AG10803 (cell line): ENCODE results near the gene BAIAP2.

Experiments used
- DNase-seq: peaks from one replicate; pipeline ENCODE4 v3.0.0; 2010; ENCODE audit warnings: low read depth
- H3K4me3 ChIP-seq: 2 replicates; pipeline ENCODE4 v1.5.1; 2011; ENCODE audit warnings: mild to moderate bottlenecking, low read length, control low read depth
- TF ChIP-seq, protein P1 (sequence below): conservative IDR thresholded peaks from 2 replicates; pipeline ENCODE4 v1.5.1; 2011; ENCODE audit warnings: mild to moderate bottlenecking, low read length, control low read depth, inconsistent platforms

The BAIAP2 gene

DNA sequence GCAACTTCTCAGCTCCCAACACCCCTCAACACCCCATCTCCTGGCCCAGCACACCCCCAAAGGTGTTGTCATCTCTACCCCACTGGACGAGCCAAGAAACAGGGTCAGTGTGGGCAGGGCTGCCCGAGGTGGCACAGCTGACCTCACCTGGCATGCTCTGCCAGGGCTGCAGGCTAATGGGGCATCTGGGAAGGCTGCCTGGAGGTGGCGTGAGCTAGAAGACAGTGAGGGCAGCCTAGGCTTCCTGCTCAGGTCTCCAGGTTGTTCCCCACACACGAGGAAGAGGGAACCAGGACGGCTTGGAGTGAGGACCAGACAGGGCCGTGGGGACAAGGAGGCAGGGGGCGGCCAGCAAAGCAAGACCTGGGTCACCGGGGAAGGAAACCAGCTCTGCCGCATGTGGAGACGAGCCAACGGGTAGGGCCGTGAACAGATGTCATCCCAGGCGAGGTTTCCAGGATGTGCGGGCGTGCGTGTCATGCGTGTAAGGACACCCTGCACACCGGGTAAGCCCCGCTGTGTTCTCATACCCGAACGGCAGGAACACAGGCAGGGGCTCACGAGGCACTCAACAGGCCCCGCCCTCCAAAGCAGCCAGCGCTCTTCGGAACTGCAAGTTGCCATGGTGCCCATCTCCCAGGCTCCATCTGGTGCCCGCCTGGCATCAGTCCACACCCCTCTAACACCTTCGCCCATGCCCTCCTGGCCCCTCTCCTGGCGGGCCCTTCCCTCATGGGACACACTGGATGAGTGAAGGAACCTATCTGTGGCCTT, 100.7 kb downstream of the BAIAP2 start:
- no peak for DNase-seq
- TF ChIP-seq, protein P1, sequence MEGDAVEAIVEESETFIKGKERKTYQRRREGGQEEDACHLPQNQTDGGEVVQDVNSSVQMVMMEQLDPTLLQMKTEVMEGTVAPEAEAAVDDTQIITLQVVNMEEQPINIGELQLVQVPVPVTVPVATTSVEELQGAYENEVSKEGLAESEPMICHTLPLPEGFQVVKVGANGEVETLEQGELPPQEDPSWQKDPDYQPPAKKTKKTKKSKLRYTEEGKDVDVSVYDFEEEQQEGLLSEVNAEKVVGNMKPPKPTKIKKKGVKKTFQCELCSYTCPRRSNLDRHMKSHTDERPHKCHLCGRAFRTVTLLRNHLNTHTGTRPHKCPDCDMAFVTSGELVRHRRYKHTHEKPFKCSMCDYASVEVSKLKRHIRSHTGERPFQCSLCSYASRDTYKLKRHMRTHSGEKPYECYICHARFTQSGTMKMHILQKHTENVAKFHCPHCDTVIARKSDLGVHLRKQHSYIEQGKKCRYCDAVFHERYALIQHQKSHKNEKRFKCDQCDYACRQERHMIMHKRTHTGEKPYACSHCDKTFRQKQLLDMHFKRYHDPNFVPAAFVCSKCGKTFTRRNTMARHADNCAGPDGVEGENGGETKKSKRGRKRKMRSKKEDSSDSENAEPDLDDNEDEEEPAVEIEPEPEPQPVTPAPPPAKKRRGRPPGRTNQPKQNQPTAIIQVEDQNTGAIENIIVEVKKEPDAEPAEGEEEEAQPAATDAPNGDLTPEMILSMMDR = no peak
- H3K4me3 ChIP-seq = no peak overlapping the region

DNA sequence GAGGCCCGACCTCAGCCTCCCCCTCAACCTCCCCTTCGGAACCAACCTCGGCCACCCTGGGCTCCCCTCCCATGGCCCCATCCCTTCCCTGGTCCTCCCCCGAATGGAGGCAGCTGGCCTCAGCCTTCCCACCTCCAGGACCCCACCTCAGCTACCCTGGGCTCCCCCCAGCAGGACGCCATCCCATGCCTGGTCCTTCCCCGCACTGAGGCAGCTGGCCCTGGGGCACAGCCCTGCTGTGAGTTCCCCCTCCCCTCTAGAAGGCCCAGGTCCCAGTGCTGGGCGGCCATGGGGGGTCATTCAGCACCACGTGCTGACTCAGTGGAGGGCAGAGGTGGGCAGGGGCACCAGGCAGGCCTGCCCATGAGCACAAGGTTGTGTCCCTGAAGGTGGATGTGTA, 101.4 kb downstream of the BAIAP2 start:
- H3K4me3 ChIP-seq = no peak overlapping the region
- DNase-seq = no peak
- TF ChIP-seq, protein P1 = no peak

DNA sequence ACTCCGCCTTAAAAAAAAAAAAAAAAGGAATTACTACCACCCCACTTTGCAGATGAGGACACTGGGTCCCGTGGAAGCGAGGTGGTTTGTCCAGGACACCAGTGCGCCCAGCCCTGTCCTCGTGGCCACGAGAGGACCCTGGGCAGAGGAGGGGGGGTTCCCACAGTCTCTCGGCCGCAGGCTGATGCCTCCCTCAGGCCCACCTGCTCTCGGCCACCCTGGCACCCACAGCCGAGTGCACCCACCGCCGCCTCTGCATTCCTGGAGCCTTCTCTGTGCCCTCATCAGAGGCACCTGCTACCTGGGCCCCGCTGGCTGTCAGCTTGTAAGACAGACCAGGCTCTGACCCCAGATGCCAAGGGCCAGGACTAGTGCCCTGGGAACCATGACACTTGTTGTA, 102.3 kb downstream of the BAIAP2 start:
- TF ChIP-seq, protein P1 = no peak
- no peak for DNase-seq
- no peak overlapping the region for H3K4me3 ChIP-seq

DNA sequence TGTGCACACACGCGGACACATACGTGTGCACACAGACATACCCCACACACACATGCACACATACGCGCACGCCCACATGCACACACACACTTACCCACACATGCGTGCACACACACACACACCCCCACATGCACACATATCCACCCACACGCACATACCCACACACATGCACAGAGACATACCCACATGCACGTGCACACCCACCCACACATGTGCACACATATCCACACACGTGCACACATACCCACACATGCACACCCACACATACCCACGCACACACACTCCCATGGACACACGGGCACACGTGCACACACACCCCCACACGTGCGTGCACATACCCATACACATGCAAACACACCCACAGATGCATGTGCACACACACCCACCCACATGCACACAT, 103.1 kb downstream of the BAIAP2 start:
- no peak overlapping the region for H3K4me3 ChIP-seq
- TF ChIP-seq, protein P1 = no peak
- no peak for DNase-seq

DNA sequence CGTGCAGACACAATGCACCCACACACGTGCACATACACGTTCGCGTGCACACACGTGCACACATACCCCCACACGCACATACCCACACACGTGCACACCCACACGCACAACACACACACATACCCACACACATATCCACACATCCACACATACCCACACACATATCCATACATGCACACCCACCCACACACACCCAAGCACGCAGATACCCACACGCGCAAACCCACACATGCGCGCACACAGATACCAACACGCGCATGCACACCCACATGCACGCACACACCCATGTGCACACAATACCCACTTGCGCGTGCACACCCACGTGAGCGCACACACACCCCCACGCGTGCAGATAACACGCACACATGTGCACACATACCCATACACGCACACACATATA, 103.5 kb downstream of the BAIAP2 start:
- TF ChIP-seq, protein P1 = no peak
- no peak for DNase-seq
- no peak overlapping the region for H3K4me3 ChIP-seq

DNA sequence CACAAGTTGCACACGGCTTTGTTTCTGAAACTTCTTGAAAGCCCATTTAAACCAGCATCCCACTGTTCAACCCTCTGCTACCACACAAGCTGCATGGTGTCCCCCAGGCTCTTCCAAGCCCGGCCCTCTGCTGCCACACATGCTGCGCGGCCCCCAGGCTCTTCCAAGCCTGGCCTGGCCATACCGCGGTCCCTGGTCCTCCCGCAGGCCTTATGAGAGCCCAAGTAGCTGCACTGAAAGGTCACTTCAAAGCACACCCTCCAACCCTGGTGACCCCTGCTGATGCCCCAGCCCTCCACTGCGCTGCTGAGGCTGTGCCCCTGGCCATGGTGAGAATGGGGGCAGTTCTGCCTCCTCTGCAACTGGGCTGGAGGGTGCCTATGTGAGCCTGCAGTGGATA, 104.5 kb downstream of the BAIAP2 start:
- TF ChIP-seq, protein P1 = no peak
- H3K4me3 ChIP-seq = no peak overlapping the region
- DNase-seq = no peak

DNA sequence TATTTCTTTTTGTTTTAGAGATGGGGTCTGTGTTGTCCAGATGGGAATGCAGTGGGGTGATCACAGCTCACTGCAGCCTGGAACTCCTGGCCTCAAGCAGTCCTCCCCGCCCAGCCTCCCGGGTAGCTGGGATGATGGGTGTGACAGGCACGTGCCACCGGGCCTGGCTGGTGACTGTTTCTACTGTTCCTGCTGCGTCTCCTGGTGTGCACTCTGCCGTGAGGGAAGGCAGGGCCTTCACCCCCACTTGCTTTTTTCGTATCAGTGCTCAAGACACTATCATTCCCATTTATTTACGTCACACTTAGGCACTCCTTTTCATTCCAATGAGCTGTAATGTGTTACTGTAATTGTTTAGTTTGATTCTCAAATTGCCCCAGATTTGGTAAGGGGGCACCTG, 105.1 kb downstream of the BAIAP2 start:
- DNase-seq = no peak
- TF ChIP-seq, protein P1 = no peak

More for the DNA sequence above, 105.1 kb downstream of the BAIAP2 start:
- H3K4me3 ChIP-seq = no peak overlapping the region
